IPS-15b (cell line): Measurements from ENCODE around the gene IFNAR2.
"Not testable (repeated sequence)": the region's sequence is repeated elsewhere in the genome, so short reads cannot be mapped to it uniquely, and the experiment has no call there.

Source experiments
- H3K27me3 ChIP-seq: one replicate; pipeline ENCODE4 v1.6.1; 2013; ENCODE audit warnings: low read length; ENCODE audit not compliant: control insufficient read depth, insufficient read depth
- H3K36me3 ChIP-seq: one replicate; pipeline ENCODE4 v1.6.1; 2013; ENCODE audit warnings: low read length; ENCODE audit not compliant: control insufficient read depth, insufficient read depth
- H3K4me1 ChIP-seq: one replicate; pipeline ENCODE4 v1.6.1; 2013; ENCODE audit warnings: mild to moderate bottlenecking, low read length; ENCODE audit not compliant: control insufficient read depth, insufficient read depth
- H3K4me3 ChIP-seq: one replicate; pipeline ENCODE4 v1.5.1; 2013; ENCODE audit warnings: low read depth, low read length
- H3K9ac ChIP-seq: one replicate; pipeline ENCODE4 v1.6.1; 2013; ENCODE audit warnings: low read depth, mild to moderate bottlenecking, low read length
- H3K9me3 ChIP-seq: one replicate; pipeline ENCODE4 v1.6.1; 2013; ENCODE audit warnings: mild to moderate bottlenecking, low read length; ENCODE audit not compliant: control insufficient read depth, insufficient read depth

Gene IFNAR2

DNA sequence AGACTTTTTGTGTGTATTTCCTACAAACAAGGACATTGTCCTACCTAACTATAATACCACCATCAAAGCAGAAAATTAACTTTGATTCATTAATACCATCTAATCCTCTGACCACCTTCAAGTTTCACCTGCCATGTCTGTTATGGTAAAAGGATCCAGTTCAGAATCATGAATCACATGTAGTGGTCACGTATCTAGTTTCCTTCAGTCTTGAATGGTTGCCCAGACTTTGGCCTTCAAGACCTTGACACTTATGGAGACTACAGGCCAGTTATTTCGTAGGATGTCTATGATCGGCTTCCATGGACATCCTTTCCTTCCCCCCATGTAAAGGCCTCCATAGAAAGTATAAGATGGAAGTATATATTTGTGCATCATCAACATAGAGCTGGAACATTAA is 10.4 kb upstream of the IFNAR2 start:
- no peak overlapping the region for H3K9ac ChIP-seq
- H3K36me3 ChIP-seq, result no peaks in the 10 kb centered on the region
- H3K4me3 ChIP-seq, result no peak overlapping the region
- H3K9me3 ChIP-seq, result no peaks in the 10 kb centered on the region
- H3K4me1 ChIP-seq, result peaks cover 11% of the 10 kb centered on the region
- no peaks in the 10 kb centered on the region for H3K27me3 ChIP-seq

GRCh38 chr21:33219954-33220353 is 9.8 kb upstream of the IFNAR2 start:
- no peaks in the 10 kb centered on the region for H3K36me3 ChIP-seq
- no peaks in the 10 kb centered on the region for H3K27me3 ChIP-seq
- H3K9ac ChIP-seq, result no peak overlapping the region
- no peak overlapping the region for H3K4me3 ChIP-seq
- H3K4me1 ChIP-seq, result peaks cover 11% of the 10 kb centered on the region
- H3K9me3 ChIP-seq, result no peaks in the 10 kb centered on the region

GRCh38 chr21:33225376-33225775 is 4.4 kb upstream of the IFNAR2 start:
- not testable (repeated sequence) for H3K27me3 ChIP-seq, H3K4me1 ChIP-seq, H3K36me3 ChIP-seq, H3K9me3 ChIP-seq, H3K4me3 ChIP-seq, H3K9ac ChIP-seq

GRCh38 chr21:33228455-33228854 is 1.3 kb upstream of the IFNAR2 start:
- Histone ChIP-seq H3K36me3 (no peaks in the 10 kb centered on the region), H3K9ac (no peak overlapping the region), H3K9me3 (no peaks in the 10 kb centered on the region), H3K27me3 (no peaks in the 10 kb centered on the region), H3K4me1 (peaks cover 4% of the 10 kb centered on the region), H3K4me3 (no peak overlapping the region)

DNA sequence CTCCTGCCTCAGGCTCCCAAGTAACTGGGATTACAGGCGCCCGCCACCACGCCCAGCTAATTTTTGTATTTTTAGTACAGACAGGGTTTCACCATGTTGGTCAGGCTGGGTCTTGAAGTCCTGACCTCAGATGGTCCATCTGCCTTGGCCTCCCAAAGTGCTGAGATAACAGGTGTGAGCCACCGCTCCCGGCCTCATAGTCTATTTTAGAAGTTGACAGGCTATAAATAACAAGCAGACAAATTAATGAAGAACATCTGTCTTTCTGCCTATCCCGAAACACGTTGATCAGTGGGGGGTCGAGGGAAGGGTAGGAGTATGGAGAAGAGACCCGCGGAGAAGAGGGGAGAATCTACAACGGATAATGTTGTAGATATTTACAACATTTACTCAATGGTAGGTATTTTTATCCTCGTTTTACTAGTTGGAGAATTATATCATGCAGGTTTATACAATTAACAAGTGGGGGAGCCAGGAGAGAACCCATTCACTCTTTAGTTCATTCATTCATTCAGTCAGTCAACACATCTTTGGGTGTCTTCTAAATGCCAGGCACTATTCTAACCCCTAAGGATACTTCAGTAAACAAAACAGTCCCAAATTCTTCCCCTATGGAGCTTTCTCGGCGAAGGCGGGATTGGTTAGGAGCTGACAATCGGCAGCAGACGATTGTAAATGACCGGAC is 497 bp upstream of the IFNAR2 start:
- Histone ChIP-seq H3K9ac (no peak overlapping the region), H3K27me3 (no peaks in the 10 kb centered on the region), H3K36me3 (no peaks in the 10 kb centered on the region), H3K4me3 (peak overlapping the region; percentile 61), H3K9me3 (no peaks in the 10 kb centered on the region), H3K4me1 (peaks cover 4% of the 10 kb centered on the region)

GRCh38 chr21:33230545-33231324 is 997 bp downstream of the IFNAR2 start:
- Histone ChIP-seq H3K9me3 (no peaks in the 10 kb centered on the region), H3K27me3 (no peaks in the 10 kb centered on the region), H3K36me3 (no peaks in the 10 kb centered on the region), H3K4me1 (peaks cover 8% of the 10 kb centered on the region), H3K4me3 (peak overlapping the region; percentile 61), H3K9ac (no peak overlapping the region)

GRCh38 chr21:33231526-33231925 is 1.8 kb downstream of the IFNAR2 start:
- H3K9me3 ChIP-seq, result peaks cover 5% of the 10 kb centered on the region
- H3K27me3 ChIP-seq, result no peaks in the 10 kb centered on the region
- H3K4me1 ChIP-seq, result peaks cover 8% of the 10 kb centered on the region
- H3K36me3 ChIP-seq, result no peaks in the 10 kb centered on the region
- H3K4me3 ChIP-seq, result no peak overlapping the region
- H3K9ac ChIP-seq, result no peak overlapping the region

DNA sequence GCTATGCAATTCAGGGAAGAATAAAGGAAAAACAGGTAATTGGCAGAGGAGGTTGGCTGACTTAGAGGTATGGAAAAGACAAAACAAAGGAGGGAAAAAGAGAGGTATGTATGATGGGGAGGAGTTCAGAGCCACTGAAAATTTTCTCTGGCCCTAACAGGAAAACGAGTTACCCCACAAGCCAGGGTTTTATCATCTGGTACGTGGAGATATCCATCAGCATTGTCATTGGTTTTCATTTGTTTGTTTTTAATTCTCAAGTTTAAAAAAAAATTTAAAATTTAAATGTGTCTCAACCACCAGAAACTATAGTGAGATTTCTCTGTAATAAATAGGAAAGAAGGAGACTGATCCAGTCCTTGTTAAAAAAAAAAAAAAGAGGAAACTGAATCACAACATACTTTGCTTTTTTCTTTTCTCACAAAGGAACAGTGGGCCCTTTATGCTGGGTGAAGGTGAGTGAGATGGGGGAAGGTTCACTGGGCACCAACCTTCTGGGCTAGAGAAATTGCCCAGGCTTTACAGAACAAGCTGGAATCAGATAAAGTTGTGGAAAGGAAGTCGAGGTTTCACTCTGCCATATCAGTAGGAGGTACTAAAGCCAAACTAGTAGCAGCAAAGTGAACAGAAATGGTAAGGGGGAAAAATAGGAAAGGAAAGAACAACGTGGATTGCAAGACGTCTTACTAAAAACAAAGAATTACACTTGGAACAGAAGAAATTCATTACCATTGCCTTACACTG is 2.7 kb downstream of the IFNAR2 start:
- Histone ChIP-seq H3K4me3 (no peak overlapping the region), H3K27me3 (no peaks in the 10 kb centered on the region), H3K36me3 (no peaks in the 10 kb centered on the region), H3K4me1 (peaks cover 8% of the 10 kb centered on the region), H3K9me3 (peaks cover 9% of the 10 kb centered on the region), H3K9ac (no peak overlapping the region)

- Histone ChIP-seq H3K4me3 (no peak overlapping the region), H3K4me1 (peaks cover 8% of the 10 kb centered on the region), H3K9ac (no peak overlapping the region), H3K9me3 (peaks cover 27% of the 10 kb centered on the region), H3K36me3 (peaks cover 3% of the 10 kb centered on the region), H3K27me3 (no peaks in the 10 kb centered on the region)
Measured at GRCh38 chr21:33234635-33235520, 5.1 kb downstream of the IFNAR2 start.

DNA sequence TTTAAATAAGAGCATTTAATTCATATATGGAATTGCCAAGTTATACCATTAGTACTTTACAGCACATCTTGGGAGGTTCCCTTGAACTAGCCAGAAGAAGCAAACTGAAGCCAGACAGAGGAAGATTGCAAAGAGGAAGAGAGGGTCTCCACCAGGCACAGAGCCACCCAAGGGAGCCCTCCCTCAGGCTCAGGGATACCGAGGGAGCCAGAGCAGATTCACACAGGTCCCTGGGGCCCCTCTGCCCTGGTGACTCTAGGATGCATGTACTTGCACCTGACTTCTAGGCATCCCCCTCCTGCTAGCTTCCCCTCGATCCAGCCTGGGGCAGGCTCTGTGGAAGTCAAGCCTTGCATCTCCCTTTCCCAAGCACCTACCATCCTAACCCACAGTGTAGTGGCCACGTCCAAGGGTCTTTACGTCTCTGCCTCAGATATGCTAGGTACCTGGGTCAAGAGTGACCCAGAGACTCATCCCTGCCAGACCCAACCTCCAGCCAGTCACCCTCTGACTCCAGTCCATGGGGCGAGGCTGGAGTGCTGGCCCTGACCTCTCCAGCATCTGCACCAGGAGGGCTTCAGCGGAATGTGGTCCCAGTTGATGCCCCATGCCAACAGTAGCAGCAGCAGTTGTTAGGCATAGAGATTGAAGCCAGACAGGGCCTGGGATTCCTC is 6.4 kb downstream of the IFNAR2 start:
- peaks cover 3% of the 10 kb centered on the region for H3K36me3 ChIP-seq
- peaks cover 5% of the 10 kb centered on the region for H3K4me1 ChIP-seq
- peaks cover 31% of the 10 kb centered on the region for H3K9me3 ChIP-seq
- H3K9ac ChIP-seq, result no peak overlapping the region
- H3K4me3 ChIP-seq, result no peak overlapping the region
- no peaks in the 10 kb centered on the region for H3K27me3 ChIP-seq

- no peak overlapping the region for H3K9ac ChIP-seq
- H3K4me1 ChIP-seq, result peaks cover 4% of the 10 kb centered on the region
- H3K9me3 ChIP-seq, result peaks cover 31% of the 10 kb centered on the region
- no peaks in the 10 kb centered on the region for H3K27me3 ChIP-seq
- no peak overlapping the region for H3K4me3 ChIP-seq
- peaks cover 3% of the 10 kb centered on the region for H3K36me3 ChIP-seq
Measured at GRCh38 chr21:33236766-33237165, 7.0 kb downstream of the IFNAR2 start.
